COLO829 (cell line): ENCODE data around the gene GATA2.

Source experiments
- DNase-seq: peaks from one replicate; pipeline ENCODE4 v3.0.0; 2012; ENCODE audit warnings: low spot score

Gene GATA2

DNA sequence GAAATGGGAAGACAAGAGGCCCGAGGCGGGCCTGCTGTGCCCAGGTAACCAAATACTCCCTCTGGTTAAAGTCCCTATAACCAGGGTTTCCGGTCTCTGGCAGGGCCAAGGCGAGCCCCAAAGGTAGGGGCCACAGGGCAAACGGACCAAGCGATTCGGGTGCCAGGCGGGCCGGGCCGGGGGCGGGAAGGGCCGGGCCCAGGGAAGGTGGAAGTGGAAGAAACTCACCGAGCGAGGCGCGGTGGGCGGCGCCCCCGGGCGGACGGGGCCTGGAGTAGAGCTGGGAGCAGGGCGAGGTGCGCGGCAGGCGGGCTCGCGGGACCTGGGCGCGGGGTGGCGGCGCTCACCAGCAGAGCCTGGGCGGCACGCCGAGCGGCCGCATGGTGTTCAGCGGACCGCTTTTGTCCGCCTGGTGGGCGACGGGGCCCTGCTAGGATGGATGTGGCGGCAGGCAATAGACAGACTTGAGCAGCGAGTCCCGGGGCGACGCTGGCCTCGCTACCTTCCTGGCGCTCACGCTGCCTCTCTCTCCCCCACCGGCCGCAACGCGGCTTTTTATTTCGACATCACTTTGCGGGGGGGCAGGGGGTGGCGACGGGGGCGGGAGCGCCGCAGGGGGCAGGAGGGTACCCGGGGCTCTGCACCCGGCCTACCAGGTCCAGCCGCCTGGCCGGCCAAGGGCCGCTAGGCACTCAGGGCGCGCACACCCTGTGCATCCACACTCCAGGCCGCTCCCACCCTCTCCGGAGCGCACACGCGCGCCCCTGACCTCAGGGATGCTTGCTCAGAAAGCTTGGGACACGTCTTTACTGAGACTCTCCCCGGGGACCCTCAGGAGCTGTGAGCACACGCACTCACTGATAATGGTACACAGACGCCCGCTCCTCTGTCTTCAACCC lies at the start of gene GATA2:
GATA2 (minus strand) TSS at position 531 of the 899 bp plus-strand sequence. CDS start 6,170 bp downstream, outside the sequence.
- no peak for DNase-seq

DNA sequence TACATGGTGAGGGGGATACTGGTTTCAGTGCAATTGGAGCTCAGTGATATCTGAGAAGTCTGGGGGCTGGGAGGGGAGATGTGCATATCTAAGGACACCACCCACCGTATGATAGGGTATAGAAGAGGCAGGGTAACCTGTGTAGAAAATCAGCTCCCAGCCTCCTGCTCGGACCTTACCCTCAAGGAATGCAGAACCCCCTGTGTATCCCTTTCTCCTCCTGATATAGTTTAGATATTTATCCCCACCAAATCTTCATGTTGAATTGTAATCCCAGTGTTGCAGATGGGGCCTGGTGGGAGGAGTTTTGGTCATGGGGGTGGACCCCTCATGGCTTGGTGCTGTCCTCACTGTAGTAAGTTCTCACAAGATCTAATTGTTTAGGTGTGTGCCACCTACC lies 48.2 kb upstream of the GATA2 start:
- no peak for DNase-seq

DNA sequence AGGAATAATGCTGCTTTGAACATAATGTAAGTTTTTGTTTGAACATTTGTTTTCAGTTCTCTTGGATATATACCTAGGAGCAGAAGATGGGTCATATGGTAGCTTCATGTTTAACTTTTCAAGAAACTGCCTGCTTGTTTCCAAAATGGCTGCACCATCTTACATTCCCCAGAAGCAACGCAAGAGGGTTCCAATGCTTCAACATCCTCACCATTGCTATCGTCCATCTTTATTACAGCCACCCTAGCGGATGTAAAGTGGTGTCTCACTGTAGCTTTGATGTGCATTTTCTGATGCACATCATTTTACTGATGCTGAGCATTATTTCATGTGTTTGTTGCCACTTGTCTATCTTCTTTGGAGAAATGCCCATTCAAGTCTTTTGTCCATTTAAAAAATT lies 46.4 kb upstream of the GATA2 start:
- no peak for DNase-seq

DNA sequence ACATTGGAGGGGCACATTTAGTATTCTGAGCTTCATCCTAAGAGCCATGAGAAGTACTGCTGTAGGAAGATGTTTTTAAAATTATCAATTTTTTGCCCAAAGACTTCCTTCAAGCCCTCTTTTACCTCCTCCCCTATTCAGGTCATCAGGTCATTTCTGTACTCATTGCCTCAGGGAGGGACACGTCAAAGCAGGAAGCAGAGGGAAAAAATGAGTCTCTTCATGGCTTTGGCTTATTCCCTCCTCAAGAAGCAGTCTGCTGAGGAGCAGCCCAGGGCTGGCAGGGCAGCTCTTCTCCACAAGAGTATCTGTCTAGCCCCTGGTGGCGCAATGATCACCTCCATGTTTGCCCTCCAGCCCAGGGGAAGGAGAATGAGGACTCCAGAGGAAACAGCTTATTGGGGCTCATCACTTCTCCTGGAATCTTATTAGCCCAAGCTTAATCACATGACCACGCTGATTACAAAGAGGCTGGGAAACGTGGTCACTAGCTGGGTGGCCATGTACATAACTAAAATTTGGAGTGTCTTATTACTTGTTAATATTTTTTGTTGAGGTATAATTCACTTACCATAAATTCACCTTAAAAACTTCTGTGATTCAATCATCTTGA lies 44.2 kb upstream of the GATA2 start:
- no peak for DNase-seq

DNA sequence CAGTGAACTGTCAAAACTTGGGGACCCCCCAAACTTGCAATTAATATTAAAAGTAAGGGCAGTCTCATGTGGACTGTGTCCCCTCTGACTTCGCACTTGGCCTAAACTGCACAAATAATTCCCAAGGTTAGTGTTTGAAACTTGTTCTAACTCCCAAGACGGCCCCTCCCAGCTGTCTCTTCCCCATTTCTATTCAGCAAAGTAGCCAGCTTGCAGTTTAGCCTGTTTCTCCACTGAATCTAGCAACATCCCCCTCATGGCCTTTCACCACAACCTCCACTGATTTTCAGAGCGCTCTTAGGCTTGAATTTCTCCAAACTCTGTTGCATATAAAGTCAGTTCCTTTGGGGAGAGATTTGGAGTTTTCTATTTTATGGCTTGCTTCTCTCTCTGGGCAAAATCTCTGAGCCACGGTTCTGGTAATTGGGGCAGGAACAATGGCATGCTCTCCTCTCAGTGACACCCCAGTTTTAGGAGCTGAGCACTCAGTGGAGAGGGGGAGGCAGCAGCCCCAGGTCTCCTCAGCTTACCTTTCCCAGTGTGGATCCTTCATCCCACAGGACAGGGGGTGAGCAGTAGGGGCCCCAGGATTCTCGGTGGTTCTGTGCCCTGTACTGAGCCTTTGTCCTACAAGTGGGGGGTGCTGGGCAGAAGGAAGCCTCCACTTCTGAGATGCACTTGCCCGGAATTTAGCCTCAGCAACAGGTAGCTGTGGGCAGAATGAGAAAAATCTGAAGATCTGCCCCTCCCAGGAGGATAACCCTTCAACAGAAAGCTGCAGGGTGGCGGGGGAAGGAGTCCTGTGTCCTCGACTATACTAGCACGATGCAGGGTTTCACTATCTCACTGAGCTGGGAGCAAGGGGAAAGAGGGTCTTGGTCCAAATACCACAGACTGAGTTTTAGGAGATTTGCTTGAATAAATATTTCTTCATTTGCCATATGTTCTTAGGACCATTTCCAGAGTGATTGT lies 39.3 kb upstream of the GATA2 start:
- DNase-seq: no peak

DNA sequence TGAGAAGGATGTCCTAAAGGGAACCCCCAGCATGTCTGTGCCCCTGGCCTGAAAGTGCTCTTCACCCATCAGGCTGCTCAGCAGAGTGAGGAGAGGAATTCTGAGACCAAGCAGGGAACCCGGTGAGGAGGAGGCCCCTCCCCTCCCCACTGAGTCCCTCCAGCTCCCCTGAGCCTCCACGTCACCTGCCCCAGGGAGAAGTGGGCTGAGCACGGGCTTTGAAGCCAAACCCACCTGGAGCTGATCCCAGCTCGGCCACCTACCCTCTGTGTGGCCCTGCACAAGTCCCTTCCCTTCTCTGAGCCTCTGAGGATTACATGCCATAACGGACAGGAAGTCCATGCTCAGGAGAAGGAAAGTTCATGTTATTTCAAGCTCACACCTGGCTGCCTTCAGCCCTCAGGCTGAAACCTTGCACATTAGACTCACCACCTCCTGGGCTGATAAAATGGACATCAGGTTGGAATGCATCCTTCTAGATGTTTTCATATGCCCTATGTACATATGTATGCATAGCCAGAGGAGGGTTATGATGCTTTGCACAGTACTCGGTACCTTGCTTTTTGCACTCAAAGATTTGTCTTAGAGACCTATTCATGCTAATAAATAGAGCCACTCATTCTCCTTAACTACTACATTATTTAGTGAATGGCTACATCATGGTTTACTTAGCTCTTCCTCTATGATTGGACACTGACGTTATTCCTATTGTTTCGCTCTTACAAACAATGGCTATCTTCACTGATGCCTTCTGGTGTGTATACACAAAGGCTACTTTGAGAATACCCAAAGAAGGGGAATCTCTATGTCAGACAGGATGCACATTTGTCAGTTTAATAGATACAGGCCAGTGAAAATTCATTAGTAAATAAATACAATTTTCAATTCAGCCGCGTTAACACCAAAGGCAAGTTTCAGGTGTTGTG lies 31.6 kb upstream of the GATA2 start:
- DNase-seq: no peak

DNA sequence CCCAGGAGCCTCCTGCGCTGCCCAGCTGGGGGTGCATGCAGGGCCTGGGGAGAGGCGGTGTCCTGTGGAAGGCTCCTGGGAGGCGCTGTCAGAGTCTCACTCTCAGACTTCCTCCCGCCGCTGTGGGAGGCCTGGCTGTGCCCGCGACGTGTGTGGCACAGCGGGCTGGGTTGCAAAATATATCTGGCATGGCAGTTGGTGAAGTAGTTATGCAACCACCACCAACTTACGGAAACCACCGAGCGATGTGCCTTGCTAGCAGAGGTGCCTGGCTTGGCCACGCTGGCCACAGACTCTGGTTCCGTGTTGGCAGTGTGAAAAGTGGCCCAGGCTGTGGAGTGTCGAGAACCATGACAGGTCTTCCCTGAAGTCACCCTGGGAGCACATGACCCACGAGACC lies 30.6 kb upstream of the GATA2 start:
- no peak for DNase-seq

DNA sequence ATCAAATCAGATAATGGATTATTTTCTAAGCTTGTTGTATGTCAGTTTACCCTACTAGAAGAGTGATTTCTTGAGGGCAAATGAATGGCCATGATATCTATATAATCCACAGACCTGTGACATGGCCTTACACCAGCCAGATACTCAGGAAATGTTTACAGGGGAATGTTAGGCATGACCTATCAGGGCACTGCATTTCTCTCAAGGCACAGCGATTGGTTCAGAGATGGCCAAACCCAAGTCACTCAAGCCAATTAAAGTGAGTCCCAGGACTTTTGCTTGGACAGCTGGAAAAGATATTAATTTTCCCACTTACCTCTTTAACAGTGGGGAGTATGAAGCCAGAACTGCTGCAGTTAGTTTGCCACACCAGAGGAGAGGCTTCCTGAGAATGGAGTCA lies 28.7 kb upstream of the GATA2 start:
- DNase-seq: no peak

DNA sequence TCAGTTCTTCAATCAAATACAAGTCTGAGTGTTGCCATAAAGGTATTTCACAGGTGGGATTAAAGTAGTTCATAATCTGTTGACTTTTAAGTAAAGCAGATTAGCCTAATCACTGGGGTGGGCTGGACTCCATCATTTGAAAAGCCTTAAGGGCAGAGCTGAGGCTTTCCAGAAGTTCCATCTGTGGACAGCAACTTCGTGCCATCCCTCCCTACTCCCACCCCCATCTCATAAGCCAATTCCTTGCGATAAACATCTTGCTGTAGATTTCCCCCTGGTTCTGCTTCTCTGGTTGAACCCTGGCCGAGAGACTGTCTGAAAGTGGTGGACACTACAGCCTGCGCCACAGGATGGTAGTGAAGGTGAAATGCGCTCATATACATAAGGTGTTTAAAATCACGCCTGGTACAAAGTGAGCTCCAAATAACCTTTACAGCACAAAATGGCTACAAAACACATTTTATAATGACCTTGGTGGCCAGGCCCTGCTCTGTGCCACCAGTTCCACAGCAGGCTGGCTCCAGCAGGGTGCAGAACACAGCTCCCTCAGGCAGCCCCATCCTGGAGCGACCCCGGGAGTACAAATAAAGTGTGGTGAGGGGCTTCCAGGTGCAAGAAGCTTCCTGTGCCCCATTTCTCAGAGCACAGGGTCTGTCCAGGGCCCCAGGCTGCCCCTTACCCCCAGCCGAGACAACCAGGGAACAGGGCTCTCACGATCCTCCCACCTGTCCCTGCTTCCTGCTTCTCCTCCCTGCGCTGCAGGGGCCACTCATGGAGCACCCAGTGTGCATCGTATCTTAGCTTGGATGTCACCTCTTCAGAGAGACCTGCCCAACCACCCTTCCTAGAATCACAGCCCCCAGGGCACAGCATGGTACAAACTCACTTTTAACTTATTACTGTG lies 25.8 kb upstream of the GATA2 start:
- no peak for DNase-seq

DNA sequence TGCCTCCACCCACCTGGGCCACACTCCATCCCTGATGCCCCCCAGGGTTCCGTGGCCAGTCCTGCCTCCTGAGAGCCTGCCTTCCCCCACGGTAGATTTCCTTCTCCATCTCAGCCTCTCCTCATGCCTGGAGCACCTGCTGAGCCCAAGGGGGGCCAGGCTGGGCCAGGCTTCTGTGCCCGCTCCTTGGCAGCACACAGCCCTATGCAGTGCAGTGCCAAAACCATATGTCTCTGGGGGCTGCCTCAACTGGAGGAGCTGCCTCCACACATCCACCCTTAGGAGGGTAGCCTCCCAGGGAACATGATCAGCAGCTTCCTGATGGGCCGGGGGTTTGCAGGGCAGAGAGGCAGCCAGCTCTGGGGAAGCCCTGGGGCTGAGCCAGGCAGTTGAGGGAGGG lies 24.6 kb upstream of the GATA2 start:
- DNase-seq: no peak

DNA sequence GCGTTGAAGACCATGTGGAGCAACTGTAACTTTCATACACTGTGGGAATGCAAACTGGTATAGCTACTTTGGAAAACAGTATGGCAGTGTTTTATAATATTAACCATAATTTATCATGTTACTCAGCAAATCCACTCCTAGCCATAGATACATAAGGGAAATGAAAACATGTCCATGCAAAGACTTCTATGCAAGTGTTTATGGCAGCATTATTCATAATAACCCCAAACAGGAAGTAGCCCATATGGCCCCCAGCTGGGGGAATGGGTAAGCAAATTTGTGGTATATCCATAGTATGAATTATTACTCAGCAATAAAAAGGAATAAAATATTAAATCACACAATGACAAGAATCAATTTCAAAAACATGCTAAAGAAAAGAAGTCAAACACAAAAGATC lies 23.0 kb upstream of the GATA2 start:
- no peak for DNase-seq

DNA sequence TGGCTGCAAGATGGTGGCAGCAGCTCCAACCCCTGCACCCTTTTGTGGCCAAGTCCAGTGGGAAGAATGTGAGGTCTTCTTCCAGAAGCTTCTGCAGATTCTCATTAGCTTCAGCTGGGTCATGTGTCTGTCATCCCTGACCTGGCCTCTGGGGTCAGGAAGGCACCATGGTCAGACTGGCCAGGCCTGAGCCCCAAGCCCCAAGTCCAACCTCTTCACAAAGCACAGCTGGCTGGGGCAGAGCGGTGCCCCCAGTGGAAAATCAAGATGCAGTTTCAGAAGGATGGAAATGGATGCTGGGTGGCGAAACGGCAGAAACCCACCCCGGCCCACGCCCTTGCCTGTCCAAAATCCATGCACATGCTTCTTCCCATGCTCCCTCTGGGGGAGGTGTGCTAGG lies 15.9 kb upstream of the GATA2 start:
- DNase-seq: no peak

DNA sequence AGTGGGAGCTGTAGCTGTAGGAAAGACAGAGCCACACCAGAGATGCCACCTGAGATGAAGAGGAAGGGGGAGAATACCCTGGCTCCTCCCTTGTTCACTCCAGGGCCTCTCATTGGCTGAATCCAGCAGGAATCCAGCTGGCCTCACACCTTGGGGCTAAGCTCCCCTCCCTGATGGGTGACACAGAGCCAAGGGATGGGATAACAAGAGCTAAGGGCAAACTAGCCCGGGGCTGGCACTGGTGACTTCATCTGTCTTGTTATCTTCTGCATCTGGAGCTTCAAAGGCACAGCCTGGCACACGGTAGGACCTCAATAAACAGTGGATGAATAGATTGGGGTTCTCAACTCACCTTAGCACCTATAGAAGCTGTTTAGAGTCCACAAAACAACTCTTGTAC lies 13.8 kb upstream of the GATA2 start:
- DNase-seq: no peak

DNA sequence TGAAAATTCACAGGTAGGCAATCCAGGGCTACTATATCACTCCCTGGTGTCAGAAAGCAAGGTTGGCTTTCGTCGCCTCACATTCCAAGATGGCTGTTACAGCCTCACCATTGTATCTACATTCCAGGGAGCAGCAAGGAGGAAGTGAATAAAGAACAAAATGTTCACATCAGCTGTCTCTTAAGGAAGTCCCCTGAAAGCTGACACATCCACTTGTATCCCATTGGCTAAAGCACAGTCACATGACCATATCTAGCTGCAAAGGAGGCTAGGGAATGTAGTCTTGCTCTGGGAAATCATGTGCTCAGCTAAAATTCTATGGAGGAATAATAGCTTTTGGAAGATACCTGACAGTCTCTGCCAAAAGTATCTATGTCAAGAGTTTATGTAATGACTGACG lies 12.8 kb upstream of the GATA2 start:
- DNase-seq: no peak

DNA sequence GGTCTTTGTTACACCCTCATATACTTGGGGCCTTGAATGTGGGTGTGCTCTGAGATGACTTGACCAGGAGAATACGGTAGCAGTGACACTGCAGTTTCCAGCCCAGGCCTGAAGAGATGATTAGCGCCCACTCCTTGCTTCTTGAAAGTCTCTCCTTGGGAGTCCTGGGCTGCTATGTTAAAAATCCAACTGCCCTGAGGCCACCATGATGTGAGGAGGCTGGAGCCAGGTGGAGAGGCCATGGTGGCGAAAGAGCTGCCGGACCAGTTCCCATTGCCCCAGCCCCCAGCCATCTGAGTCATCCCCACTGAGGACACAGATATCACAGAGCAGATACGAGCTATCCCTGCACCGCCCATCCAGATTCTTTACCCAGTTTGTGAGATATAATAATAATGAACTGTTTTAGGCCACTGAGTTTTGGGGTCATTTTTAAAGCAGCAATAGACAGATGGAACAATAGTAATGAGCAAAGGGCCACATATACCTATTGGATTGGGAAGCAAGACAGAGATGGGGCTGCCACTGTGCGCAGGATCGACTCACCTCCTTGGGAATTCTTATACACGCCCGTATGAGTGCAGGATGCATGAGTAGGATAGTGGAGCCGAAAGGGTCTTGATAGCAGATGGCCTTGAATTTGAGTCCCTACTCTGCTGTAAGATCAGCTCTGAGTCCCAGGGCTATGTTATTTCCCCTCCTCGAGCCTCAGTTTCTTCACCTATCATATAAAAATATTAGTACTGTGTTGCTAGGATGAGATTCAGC lies 12.1 kb upstream of the GATA2 start:
- no peak for DNase-seq

DNA sequence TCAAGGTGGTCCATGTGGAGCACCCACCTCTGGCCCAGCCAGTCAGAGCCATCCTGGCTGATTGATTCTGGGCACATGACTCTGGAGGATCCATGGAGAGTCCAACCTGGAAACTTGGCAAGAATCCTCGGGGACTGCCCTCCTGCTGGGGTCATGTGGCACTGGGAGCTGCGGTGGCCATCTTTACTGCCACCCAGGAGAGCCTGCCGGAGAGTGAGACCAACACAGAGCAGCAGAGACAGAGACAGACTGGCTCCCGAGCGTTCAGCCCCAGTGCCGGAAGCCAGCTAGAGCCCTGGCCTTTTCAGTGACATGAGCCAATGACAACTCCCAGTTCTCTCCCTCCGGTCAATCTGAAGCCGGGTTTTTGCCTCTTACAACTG lies 11.5 kb upstream of the GATA2 start:
- no peak for DNase-seq

DNA sequence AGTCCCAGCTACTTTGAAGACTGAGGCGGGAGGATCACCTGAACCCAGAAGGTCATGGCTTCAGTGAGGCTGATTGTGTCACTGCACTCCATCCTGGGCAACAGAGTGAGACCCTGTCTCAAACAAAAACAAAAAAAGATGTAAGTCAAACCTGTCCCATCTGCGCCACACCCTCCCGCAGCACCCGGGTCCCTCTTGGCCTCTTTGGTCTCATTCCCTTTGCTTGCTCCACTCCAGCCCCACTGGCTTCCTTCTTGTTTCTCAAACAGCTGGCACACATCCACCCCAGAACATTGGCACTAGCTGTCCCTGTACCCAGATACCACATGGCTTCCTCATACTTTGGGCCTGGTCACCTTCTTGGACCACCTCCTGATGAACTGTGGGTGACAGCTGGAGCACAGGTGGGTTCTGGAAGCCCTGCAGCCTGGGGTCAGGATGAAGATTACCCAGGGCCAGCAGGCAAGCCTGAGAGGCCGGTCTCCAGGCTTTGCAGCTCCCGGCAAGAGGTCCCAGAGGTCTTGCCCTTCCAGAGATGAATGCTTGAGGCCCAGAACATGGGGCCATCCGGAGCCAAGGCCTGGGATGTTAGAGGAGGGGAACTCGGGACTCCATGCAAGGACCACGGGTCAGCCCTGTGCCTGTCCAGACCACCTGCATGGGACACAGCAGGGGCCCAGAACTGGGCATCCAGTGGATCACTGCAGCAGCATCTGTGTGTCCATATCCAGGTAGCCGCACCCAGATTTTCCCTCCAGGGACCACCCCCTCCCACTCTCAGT lies 10.9 kb upstream of the GATA2 start:
- no peak for DNase-seq

DNA sequence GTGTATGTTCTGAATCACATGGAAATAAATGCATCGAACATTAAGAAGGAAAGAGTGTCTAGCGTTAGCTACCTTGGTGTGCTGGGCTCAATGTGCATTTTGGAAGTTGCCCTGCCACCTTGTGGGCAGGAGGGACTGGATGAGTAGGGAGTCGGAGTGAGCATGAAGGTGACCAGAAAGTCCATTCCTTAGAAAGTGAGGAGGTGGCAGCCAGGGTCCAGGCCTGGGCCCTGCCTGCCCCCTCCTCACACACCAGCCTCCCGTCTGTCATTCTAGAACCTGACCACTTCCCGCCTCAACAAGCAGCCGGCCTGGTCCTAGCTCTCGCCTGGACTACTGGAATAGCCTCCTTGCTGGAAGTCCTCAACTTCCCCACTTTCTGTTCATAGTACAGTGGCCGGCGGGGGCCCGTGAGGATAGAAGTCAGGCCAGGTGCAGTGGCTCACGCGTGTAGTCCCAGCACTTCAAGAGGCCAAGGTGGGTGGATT lies 10.2 kb upstream of the GATA2 start:
- DNase-seq: no peak

DNA sequence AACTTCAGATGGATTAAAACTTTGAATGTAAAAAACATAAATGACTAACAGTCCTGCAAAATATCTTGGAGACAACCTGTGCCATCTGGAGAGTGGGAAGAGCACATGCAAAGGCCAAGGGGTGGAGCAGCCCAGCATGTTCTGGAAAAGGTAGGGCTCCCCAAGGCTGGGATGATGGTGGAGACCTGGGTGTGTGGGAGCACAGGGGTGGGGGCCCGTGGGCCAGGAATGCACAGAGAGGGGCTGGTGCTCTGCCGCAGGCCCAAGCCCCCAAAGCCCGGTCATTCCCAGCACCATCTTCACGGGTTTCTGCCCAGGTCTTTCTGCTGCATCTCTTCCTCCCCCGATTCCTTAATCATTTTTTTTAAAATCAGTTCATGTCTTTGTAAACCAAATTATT lies 9.7 kb upstream of the GATA2 start:
- no peak for DNase-seq
